SK-N-SH (cell line): ENCODE results near the gene CREB3L1. TPM values are rescaled to one million over a fixed set of nuclear protein-coding genes. Genes with fewer than 3 reads are reported as not detected.

Experiments used
- CTCF ChIA-PET: fragments of 300-600, 350-600 bp; formaldehyde crosslinking; extraction: SDS; loops from one replicate; lab custom pipeline; 2021; lab: Yijun Ruan, JAX
- POLR2A ChIA-PET: fragments of 350-600 bp; sonication (Branson Sonifier 250); formaldehyde crosslinking; extraction: SDS; loops from one replicate; lab custom pipeline; 2020; ENCODE audit warnings: antibody characterized with exemption, inconsistent platforms; lab: Yijun Ruan, JAX
- DNase-seq: peaks from one replicate; pipeline ENCODE4 v3.0.0; 2012
- H2AFZ ChIP-seq: fragments of 200-600 bp; sonication (generic); 2 replicates; pipeline ENCODE4 v1.8.1; 2016; ENCODE audit warnings: antibody characterized with exemption, mild to moderate bottlenecking, low read depth
- H3F3A ChIP-seq: fragments of 200-600 bp; sonication (generic); replicated peaks from 2 replicates; pipeline ENCODE3; 2016; ENCODE audit warnings: antibody characterized with exemption, mild to moderate bottlenecking; ENCODE audit not compliant: insufficient read depth
- H3K27ac ChIP-seq, 2 experiments: fragments of 200-500 bp in 1 of 2; fragments of 200-600 bp in 1 of 2; sonication (Bioruptor generic) in 1 of 2; sonication (generic), shearing (Covaris generic) in 1 of 2; 2 replicates each; pipeline versions ENCODE4 v1.5.1 to v1.6.1; 2014 to 2016; ENCODE audit warnings: low read depth in 2 of 2, inconsistent platforms in 1 of 2, low read length in 1 of 2, mild to moderate bottlenecking in 1 of 2, mixed read lengths in 1 of 2
- H3K27me3 ChIP-seq: fragments of 200-600 bp; sonication (generic), shearing (Covaris generic); 2 replicates; pipeline ENCODE4 v1.6.1; 2016; ENCODE audit warnings: mixed run types; ENCODE audit not compliant: insufficient read depth
- H3K36me3 ChIP-seq, 2 experiments: fragments of 200-500 bp in 1 of 2; fragments of 200-600 bp in 1 of 2; sonication (Bioruptor generic) in 1 of 2; sonication (generic) in 1 of 2; replicated peaks in 1 of 2; 2 replicates each; pipeline versions ENCODE3 to v1.5.1; 2014 to 2016; ENCODE audit warnings: low read length in 1 of 2, mild to moderate bottlenecking in 1 of 2; ENCODE audit not compliant: insufficient read depth in 2 of 2, control insufficient read depth in 1 of 2
- H3K4me1 ChIP-seq, 2 experiments: fragments of 200-500 bp in 1 of 2; fragments of 200-600 bp in 1 of 2; sonication (Bioruptor generic) in 1 of 2; sonication (generic), shearing (Covaris generic) in 1 of 2; 2 replicates each; pipeline versions ENCODE4 v1.5.1 to v1.6.1; 2014 to 2016; ENCODE audit warnings: low read depth in 1 of 2, low read length in 1 of 2, mixed run types in 1 of 2; ENCODE audit not compliant: insufficient read depth in 2 of 2, control insufficient read depth in 1 of 2
- H3K4me2 ChIP-seq: fragments of 200-600 bp; sonication (generic), shearing (Covaris generic); 2 replicates; pipeline ENCODE4 v1.6.1; 2017; ENCODE audit warnings: mixed run types
- H3K4me3 ChIP-seq, 2 experiments: fragments of 200-500 bp in 1 of 2; fragments of 200-600 bp in 1 of 2; sonication (Bioruptor generic) in 1 of 2; sonication (generic), shearing (Covaris generic) in 1 of 2; 2 replicates each; pipeline versions ENCODE4 v1.5.1 to v1.8.1; 2014 to 2016; ENCODE audit warnings: low read depth in 2 of 2, inconsistent platforms in 1 of 2, low read length in 1 of 2, mild to moderate bottlenecking in 1 of 2, mixed read lengths in 1 of 2, moderate library complexity in 1 of 2
- H3K79me2 ChIP-seq: fragments of 200-600 bp; sonication (generic); 2 replicates; pipeline ENCODE4 v1.8.1; 2017; ENCODE audit warnings: mild to moderate bottlenecking; ENCODE audit not compliant: insufficient read depth
- H3K9ac ChIP-seq: fragments of 200-600 bp; sonication (generic); 2 replicates; pipeline ENCODE4 v1.6.1; 2017; ENCODE audit warnings: mixed run types
- H3K9me2 ChIP-seq: fragments of 200-600 bp; sonication (generic); 2 replicates; pipeline ENCODE4 v1.6.1; 2017; ENCODE audit warnings: mixed run types
- H3K9me3 ChIP-seq: fragments of 200-600 bp; sonication (generic); 2 replicates; pipeline ENCODE4 v1.6.1; 2017; ENCODE audit warnings: mixed run types, mild to moderate bottlenecking, moderate library complexity
- H4K20me1 ChIP-seq: fragments of 200-600 bp; sonication (generic); 2 replicates; pipeline ENCODE4 v1.6.1; 2017; ENCODE audit warnings: mild to moderate bottlenecking, mixed run types; ENCODE audit not compliant: insufficient read depth
- FOSL2 ChIP-seq: IDR thresholded peaks from 2 replicates; pipeline ENCODE4 v1.4.0; 2012; ENCODE audit warnings: low read depth, mild to moderate bottlenecking, moderate library complexity, borderline replicate concordance
- FOXM1 ChIP-seq: IDR thresholded peaks from 2 replicates; pipeline ENCODE4 v1.4.0; 2012; ENCODE audit warnings: low read depth, mild to moderate bottlenecking
- GABPA ChIP-seq: IDR thresholded peaks from 2 replicates; pipeline ENCODE4 v1.4.0; 2012; ENCODE audit warnings: low read depth, mild to moderate bottlenecking
- JUND ChIP-seq: IDR thresholded peaks from 2 replicates; pipeline ENCODE4 v1.4.0; 2012
- MXI1 ChIP-seq: IDR thresholded peaks from 2 replicates; pipeline ENCODE4 v1.6.1; 2012; ENCODE audit warnings: mild to moderate bottlenecking, low read depth, low read length, improper control_type of control experiment
- POLR2AphosphoS5 ChIP-seq: IDR thresholded peaks from 2 replicates; pipeline ENCODE4 v1.6.1; 2012; ENCODE audit warnings: low read depth, low read length
- RAD21 ChIP-seq: IDR thresholded peaks from 2 replicates; pipeline ENCODE4 v1.6.1; 2012; ENCODE audit warnings: mild to moderate bottlenecking, low read length
- RCOR1 ChIP-seq: fragments of 150-350 bp; IDR thresholded peaks from 2 replicates; pipeline ENCODE4 v1.6.1; 2017; ENCODE audit warnings: antibody characterized with exemption, low read length
- RFX5 ChIP-seq: IDR thresholded peaks from 2 replicates; pipeline ENCODE4 v1.6.1; 2012; ENCODE audit warnings: mild to moderate bottlenecking, improper control_type of control experiment, low read length
- TEAD4 ChIP-seq: IDR thresholded peaks from 2 replicates; pipeline ENCODE4 v1.4.0; 2012; ENCODE audit warnings: mild to moderate bottlenecking, borderline replicate concordance; ENCODE audit not compliant: insufficient read depth
- WGBS: methylation state at CpG from one replicate; pipeline ENCODE4 v1.1.6; 2017; ENCODE audit warnings: low lambda C conversion rate; 5-methylcytosine and 5-hydroxymethylcytosine counted together
- polyA plus RNA-seq, 3 experiments: library from polyadenylated mRNA; depleted of rRNA; stranded (reverse); fragments of >200 nt; gene quantifications; 2 replicates each; pipeline ENCODE4 v1.2.3, GENCODE V29; 2012
- TF ChIP-seq, protein P1 (sequence below): IDR thresholded peaks from 2 replicates; pipeline ENCODE4 v1.4.0; 2012; ENCODE audit warnings: low read depth, borderline replicate concordance
- TF ChIP-seq, protein P2 (sequence below): fragments of 200-600 bp; sonication (generic); IDR thresholded peaks from 2 replicates; pipeline ENCODE4 v1.6.1; 2017; ENCODE audit warnings: antibody characterized with exemption, mild to moderate bottlenecking, moderate library complexity
- TF ChIP-seq, protein P3 (sequence below): IDR thresholded peaks from 2 replicates; pipeline ENCODE4 v1.4.0; 2012; ENCODE audit warnings: low read depth
- TF ChIP-seq, protein P4 (sequence below): IDR thresholded peaks from 2 replicates; pipeline ENCODE4 v1.4.0; 2012; ENCODE audit warnings: low read depth, borderline replicate concordance
- TF ChIP-seq, protein P5 (sequence below): fragments of 150-350 bp; IDR thresholded peaks from 2 replicates; pipeline ENCODE4 v1.6.1; 2016; ENCODE audit warnings: mild to moderate bottlenecking, low read depth, low read length
- TF ChIP-seq, protein P6 (sequence below): IDR thresholded peaks from 2 replicates; pipeline ENCODE4; 2012
- TF ChIP-seq, protein P7 (sequence below): fragments of 150-350 bp; IDR thresholded peaks from 2 replicates; pipeline ENCODE4 v1.6.1; 2017; ENCODE audit warnings: antibody characterized with exemption, low read length, low read depth, borderline replicate concordance

Gene CREB3L1
- polyA plus RNA-seq, 1 of the 3 experiments (the other 2 are of a cell fraction): 14.0 TPM

DNA sequence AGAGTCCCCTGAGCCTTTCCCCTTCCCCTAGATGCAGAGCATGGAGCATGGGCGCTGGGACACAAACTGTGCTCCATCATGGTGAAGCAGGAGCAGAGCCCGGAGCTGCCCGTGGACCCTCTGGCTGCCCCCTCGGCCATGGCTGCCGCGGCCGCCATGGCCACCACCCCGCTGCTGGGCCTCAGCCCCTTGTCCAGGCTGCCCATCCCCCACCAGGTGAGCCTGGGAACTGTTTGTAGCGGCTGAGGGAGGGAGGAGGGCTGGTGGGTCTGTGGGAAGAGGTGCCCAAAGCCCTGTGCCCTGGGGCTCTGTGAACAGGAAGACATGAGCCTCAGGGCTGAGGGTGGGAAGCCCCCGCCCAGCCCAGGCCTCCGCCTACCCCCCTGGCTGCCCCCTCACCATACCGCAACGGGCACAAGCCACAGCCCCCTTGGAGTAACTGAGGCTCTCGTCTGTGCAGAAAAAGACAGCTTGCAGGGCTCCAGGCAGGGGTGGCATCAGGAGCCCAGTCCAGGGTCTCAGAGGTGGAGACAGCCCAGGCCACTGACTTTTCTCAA lies 30.4 kb downstream of the CREB3L1 start:
- Histone ChIP-seq H3K36me3 (peaks cover 5 to 36% of the 10 kb centered on the region in 2 experiments), H4K20me1 (no peaks in the 10 kb centered on the region)

DNA sequence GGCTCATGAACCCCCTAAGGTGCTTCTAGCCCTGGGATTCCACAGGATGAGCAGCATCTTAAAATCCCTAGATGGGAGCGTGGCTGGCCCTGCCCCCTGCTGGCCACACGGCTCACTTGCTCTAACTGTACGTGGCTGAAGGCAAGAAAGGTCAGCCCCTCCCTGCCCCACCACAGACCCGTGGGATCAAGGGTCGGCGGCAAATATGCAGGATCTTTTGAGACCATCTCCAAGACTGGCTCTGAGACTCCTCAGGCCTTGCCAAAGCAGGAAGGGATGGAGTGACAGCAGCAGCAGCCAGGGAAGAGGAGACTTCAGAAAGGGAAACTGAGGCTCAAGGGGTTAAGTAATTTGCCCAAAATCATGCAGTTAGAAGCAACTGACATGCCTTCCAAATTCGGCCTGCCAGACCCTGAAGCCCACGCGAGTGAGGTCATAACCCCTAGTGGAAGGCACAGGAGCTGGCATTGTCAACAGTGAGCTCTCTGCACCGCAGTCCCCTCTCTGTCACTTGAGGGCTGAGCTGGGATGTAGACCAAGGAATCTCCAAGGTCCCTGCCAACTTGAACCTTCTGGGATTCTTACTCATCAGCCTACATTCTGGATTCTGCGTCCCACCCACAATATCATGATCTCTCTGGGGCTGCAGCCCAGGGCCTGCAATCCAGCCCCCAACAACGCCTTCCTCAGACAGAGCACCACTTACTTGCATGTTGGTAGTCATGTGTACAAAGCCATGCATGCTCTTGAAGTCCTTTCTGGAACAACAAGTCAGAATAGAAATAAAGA lies 31.4 kb downstream of the CREB3L1 start:
- WGBS: 29% methylated on average over 8 of the region's 12 CpGs
- peak; percentile 92 for DNase-seq
- H3K9ac ChIP-seq: no peak overlapping the region
- H4K20me1 ChIP-seq: no peaks in the 10 kb centered on the region
- peak overlapping the region in 1 of 2 experiments; percentile 35; a peak in 1 of 4 replicates for H3K4me3 ChIP-seq
- POLR2A ChIA-PET: interaction anchor here (1.9 to 3.4 kb wide), 3 partner anchors 66 to 71 kb away, joined by 7 to 14 read pairs (median 7); no protein-coding TSS in a partner anchor
- H3K27me3 ChIP-seq: no peaks in the 10 kb centered on the region
- H3K79me2 ChIP-seq: peaks cover 48% of the 10 kb centered on the region
- H3K9me3 ChIP-seq: no peaks in the 10 kb centered on the region
- H2AFZ ChIP-seq: no peak overlapping the region
- H3K36me3 ChIP-seq: peaks cover 5 to 43% of the 10 kb centered on the region in 2 experiments
- H3K4me2 ChIP-seq: no peak overlapping the region
- H3K27ac ChIP-seq: 0 out of 4 replicates have a peak overlapping the region, but pooled peaks of 1 of the 2 experiments have one; percentile 15
- no peaks in the 10 kb centered on the region for H3K9me2 ChIP-seq
- CTCF ChIA-PET: interaction anchor here (0.6 to 18.5 kb wide), 40 partner anchors 9 to 436 kb away, joined by 3 to 459 read pairs (median 6); partner anchors contain the start of gene CREB3L1
- H3F3A ChIP-seq: peaks cover 9% of the 10 kb centered on the region
- H3K4me1 ChIP-seq: peaks cover 0 to 2% of the 10 kb centered on the region in 2 experiments; a peak in 1 of 4 replicates
- TF ChIP-seq, protein P1, sequence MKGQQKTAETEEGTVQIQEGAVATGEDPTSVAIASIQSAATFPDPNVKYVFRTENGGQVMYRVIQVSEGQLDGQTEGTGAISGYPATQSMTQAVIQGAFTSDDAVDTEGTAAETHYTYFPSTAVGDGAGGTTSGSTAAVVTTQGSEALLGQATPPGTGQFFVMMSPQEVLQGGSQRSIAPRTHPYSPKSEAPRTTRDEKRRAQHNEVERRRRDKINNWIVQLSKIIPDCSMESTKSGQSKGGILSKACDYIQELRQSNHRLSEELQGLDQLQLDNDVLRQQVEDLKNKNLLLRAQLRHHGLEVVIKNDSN: no peak
- TF ChIP-seq, protein P2, sequence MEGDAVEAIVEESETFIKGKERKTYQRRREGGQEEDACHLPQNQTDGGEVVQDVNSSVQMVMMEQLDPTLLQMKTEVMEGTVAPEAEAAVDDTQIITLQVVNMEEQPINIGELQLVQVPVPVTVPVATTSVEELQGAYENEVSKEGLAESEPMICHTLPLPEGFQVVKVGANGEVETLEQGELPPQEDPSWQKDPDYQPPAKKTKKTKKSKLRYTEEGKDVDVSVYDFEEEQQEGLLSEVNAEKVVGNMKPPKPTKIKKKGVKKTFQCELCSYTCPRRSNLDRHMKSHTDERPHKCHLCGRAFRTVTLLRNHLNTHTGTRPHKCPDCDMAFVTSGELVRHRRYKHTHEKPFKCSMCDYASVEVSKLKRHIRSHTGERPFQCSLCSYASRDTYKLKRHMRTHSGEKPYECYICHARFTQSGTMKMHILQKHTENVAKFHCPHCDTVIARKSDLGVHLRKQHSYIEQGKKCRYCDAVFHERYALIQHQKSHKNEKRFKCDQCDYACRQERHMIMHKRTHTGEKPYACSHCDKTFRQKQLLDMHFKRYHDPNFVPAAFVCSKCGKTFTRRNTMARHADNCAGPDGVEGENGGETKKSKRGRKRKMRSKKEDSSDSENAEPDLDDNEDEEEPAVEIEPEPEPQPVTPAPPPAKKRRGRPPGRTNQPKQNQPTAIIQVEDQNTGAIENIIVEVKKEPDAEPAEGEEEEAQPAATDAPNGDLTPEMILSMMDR: peak; percentile 93
- TF ChIP-seq, protein P3, sequence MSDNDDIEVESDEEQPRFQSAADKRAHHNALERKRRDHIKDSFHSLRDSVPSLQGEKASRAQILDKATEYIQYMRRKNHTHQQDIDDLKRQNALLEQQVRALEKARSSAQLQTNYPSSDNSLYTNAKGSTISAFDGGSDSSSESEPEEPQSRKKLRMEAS: no peak
- TF ChIP-seq GABPA (no peak), POLR2AphosphoS5 (no peak), RCOR1 (no peak), RAD21 (peak; percentile 89)
- TF ChIP-seq, protein P4, sequence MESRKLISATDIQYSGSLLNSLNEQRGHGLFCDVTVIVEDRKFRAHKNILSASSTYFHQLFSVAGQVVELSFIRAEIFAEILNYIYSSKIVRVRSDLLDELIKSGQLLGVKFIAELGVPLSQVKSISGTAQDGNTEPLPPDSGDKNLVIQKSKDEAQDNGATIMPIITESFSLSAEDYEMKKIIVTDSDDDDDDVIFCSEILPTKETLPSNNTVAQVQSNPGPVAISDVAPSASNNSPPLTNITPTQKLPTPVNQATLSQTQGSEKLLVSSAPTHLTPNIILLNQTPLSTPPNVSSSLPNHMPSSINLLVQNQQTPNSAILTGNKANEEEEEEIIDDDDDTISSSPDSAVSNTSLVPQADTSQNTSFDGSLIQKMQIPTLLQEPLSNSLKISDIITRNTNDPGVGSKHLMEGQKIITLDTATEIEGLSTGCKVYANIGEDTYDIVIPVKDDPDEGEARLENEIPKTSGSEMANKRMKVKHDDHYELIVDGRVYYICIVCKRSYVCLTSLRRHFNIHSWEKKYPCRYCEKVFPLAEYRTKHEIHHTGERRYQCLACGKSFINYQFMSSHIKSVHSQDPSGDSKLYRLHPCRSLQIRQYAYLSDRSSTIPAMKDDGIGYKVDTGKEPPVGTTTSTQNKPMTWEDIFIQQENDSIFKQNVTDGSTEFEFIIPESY: no peak

More for the DNA sequence above, 30.4 kb downstream of the CREB3L1 start:
- Histone ChIP-seq H3K9me3 (no peaks in the 10 kb centered on the region), H3K9me2 (no peaks in the 10 kb centered on the region), H2AFZ (no peak overlapping the region), H3K27me3 (no peaks in the 10 kb centered on the region), H3K27ac (0 out of 4 replicates have a peak overlapping the region, but pooled peaks of 1 of the 2 experiments have one; percentile 15), H3K4me2 (no peak overlapping the region), H3K4me1 (peaks cover 0 to 2% of the 10 kb centered on the region in 2 experiments; a peak in 1 of 4 replicates), H3K4me3 (no peak overlapping the region), H3F3A (peaks cover 14% of the 10 kb centered on the region), H3K79me2 (peaks cover 57% of the 10 kb centered on the region), H3K9ac (no peak overlapping the region)
- 73% methylated on average over 5 of the region's 14 CpGs for WGBS
- CTCF ChIA-PET: interaction anchor here (0.6 to 18.5 kb wide), 35 partner anchors 8 to 445 kb away, joined by 3 to 459 read pairs (median 7); partner anchors contain the start of gene CREB3L1
- POLR2A ChIA-PET: interaction anchor here (2.3 to 3.4 kb wide), 2 partner anchors 65 to 70 kb away, joined by 7 to 14 read pairs; no protein-coding TSS in a partner anchor
- TF ChIP-seq POLR2AphosphoS5 (no peak), FOSL2 (no peak), FOXM1 (no peak), MXI1 (no peak), RFX5 (no peak), JUND (no peak), TEAD4 (no peak)
- TF ChIP-seq, protein P5, sequence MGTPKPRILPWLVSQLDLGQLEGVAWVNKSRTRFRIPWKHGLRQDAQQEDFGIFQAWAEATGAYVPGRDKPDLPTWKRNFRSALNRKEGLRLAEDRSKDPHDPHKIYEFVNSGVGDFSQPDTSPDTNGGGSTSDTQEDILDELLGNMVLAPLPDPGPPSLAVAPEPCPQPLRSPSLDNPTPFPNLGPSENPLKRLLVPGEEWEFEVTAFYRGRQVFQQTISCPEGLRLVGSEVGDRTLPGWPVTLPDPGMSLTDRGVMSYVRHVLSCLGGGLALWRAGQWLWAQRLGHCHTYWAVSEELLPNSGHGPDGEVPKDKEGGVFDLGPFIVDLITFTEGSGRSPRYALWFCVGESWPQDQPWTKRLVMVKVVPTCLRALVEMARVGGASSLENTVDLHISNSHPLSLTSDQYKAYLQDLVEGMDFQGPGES: no peak
- TF ChIP-seq, protein P6, sequence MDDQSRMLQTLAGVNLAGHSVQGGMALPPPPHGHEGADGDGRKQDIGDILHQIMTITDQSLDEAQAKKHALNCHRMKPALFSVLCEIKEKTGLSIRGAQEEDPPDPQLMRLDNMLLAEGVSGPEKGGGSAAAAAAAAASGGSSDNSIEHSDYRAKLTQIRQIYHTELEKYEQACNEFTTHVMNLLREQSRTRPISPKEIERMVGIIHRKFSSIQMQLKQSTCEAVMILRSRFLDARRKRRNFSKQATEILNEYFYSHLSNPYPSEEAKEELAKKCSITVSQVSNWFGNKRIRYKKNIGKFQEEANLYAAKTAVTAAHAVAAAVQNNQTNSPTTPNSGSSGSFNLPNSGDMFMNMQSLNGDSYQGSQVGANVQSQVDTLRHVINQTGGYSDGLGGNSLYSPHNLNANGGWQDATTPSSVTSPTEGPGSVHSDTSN: no peak
- TF ChIP-seq, protein P7, sequence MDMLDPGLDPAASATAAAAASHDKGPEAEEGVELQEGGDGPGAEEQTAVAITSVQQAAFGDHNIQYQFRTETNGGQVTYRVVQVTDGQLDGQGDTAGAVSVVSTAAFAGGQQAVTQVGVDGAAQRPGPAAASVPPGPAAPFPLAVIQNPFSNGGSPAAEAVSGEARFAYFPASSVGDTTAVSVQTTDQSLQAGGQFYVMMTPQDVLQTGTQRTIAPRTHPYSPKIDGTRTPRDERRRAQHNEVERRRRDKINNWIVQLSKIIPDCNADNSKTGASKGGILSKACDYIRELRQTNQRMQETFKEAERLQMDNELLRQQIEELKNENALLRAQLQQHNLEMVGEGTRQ: no peak
- no peak for DNase-seq
